ENCODE measurements around the gene PRKD1.

Gene PRKD1

DNA sequence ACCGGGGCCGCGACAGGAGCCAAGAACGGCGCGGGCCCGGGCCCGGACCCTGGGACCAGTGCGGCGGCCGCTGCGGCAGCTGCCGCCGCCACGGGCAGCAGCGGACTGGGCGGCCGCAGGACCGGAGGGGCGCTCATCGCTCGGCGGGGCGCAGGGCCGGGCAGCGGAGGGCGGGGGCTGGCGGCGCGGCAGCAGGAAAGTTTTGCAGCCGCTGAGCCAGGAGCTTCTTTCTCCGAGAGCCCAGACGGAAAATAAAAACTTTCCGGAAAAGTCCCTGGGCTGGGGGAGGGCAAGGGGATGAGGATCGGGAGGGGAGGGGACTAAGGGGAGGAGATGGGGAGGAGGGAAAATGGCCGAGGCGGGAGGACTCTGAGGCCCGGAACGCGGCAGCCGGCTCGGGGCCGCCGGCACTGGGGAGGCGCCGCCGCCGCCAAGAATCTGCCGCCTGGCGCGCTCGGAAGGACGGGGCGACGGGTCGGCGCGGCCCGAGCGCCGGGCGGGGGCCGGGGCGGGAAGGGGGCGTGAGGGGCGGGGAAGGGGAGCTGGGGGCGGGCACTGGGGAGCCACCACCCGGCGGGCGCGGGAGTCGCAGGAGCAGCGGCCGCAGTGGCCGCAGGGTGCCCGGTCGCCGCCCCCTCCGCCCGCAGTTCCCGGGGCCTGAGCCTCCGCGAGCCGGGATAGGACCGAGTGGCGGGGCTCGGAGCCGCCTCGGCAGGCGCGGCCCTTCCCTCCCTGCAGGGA lies at the start of gene PRKD1:
Gene PRKD1 (minus strand): TSS at position 472 of the 741 bp plus-strand sequence.
- H3K4me3 ChIP-seq (ENCODE audit: low read length) = peak within 1 kb of the TSS; percentile 94
- peak; percentile 71 for DNase-seq (ENCODE audit: low read depth)
- TF ChIP-seq, protein P1, sequence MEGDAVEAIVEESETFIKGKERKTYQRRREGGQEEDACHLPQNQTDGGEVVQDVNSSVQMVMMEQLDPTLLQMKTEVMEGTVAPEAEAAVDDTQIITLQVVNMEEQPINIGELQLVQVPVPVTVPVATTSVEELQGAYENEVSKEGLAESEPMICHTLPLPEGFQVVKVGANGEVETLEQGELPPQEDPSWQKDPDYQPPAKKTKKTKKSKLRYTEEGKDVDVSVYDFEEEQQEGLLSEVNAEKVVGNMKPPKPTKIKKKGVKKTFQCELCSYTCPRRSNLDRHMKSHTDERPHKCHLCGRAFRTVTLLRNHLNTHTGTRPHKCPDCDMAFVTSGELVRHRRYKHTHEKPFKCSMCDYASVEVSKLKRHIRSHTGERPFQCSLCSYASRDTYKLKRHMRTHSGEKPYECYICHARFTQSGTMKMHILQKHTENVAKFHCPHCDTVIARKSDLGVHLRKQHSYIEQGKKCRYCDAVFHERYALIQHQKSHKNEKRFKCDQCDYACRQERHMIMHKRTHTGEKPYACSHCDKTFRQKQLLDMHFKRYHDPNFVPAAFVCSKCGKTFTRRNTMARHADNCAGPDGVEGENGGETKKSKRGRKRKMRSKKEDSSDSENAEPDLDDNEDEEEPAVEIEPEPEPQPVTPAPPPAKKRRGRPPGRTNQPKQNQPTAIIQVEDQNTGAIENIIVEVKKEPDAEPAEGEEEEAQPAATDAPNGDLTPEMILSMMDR (conservative IDR thresholded peaks at IDR 0.05; ENCODE audit: low read length) = peak; percentile 5; the same call in 1 of the 2 replicates

DNA sequence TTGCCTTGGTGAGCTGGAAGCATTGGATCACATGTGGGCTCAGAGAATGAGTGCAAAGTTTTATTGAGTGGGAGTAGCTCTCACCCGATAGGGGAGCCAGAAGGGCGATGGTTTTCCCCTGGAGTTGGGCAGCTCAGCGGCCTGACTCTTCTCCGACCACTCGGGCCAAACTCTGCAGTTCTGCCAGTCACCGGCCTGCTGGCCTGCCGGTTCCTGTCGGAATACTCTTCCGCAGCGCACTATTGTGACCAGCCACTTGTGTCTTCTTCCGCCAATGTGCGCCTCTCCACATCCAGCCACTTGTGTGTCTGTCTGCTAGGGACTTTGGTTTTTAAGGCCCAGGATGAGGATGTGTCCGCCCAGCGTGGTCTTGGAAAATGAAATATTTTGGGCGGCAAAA lies 43.5 kb upstream of the PRKD1 start:
- no peak overlapping the region for H3K4me3 ChIP-seq (ENCODE audit: low read length)
- DNase-seq (ENCODE audit: low read depth) = no peak
- TF ChIP-seq, protein P1 (conservative IDR thresholded peaks at IDR 0.05; ENCODE audit: low read length) = no peak

DNA sequence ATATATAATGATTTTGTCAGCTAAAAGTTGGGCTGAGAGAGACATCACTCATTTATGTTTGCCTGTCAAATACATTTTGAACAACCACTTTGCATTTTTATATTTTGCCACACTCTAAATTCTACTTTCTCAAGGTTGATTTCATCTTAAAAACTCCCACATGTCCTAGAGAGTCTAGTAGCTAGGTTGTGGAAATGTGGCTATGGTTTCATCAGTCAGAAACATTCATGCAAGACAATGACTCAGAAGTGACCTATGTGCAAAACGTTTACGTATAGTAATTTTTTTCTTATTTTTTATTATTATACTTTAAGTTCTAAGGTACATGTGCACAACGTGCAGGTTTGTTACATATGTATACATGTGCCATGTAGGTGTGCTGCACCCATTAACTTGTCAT lies 27.4 kb upstream of the PRKD1 start:
- TF ChIP-seq, protein P1 (conservative IDR thresholded peaks at IDR 0.05; ENCODE audit: low read length) = no peak
- peak; percentile 12 for DNase-seq (ENCODE audit: low read depth)
- H3K4me3 ChIP-seq (ENCODE audit: low read length) = no peak overlapping the region

DNA sequence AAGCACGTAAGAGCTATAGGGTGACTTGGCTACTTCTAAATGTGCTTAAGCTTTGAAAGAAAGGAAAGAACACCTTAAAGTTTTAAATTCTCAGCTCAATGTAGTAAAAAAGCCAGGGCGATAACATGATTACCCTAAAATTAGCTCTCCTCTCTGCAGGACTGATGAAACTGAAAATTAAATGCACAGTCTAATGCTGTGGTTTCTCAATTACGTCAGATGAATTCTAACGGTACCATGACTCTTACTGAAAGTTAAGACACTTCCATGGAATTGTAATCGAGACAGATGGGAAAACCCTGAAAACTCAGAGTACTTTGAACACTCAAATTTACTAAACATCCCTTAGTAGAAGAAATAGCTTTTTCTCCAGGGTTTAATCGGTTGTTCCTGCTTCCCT lies 25.9 kb upstream of the PRKD1 start:
- TF ChIP-seq, protein P1 (conservative IDR thresholded peaks at IDR 0.05; ENCODE audit: low read length) = no peak
- DNase-seq (ENCODE audit: low read depth) = peak; percentile 13
- H3K4me3 ChIP-seq (ENCODE audit: low read length) = no peak overlapping the region

DNA sequence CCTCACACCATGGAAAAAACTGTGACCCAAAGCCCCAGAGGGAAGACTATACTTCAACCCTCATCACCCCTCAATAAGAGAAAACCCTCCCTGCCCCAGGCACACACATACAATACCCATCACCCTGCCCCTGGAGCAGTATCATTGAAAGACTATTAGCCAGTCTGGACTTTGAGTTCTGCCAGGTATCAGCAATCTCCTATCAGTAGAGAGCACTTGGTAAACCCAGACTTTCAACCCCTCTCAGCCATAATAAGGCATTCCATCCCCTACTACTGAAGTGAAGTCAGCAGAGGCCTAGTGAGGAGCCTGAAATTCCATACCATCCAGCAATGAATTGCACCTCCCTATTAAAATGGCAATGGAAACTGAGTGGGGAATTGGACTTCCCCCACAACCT lies 16.4 kb upstream of the PRKD1 start:
- DNase-seq (ENCODE audit: low read depth) = no peak
- no peak overlapping the region for H3K4me3 ChIP-seq (ENCODE audit: low read length)
- TF ChIP-seq, protein P1 (conservative IDR thresholded peaks at IDR 0.05; ENCODE audit: low read length) = no peak

DNA sequence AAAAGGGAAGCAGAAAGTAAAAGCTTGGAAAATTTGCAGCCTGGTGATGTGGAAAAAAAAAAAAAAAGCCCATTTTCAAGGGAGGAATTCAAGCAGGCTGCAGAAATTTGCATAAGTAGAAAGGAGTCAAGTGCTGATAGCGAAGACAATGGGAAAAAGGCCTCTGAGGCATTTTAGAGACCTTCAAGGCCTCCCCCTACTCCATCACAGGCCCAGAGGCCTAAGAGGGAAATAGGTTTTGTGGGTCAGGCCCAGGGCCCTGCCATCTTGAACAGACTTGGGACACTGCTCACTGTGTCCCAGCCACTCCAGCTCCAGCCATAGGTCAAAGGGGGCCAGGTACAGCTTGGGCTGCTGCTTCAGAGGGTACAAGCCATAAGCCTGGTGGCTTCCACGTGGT lies 13.8 kb upstream of the PRKD1 start:
- DNase-seq (ENCODE audit: low read depth) = no peak
- no peak overlapping the region for H3K4me3 ChIP-seq (ENCODE audit: low read length)
- TF ChIP-seq, protein P1 (conservative IDR thresholded peaks at IDR 0.05; ENCODE audit: low read length) = no peak

DNA sequence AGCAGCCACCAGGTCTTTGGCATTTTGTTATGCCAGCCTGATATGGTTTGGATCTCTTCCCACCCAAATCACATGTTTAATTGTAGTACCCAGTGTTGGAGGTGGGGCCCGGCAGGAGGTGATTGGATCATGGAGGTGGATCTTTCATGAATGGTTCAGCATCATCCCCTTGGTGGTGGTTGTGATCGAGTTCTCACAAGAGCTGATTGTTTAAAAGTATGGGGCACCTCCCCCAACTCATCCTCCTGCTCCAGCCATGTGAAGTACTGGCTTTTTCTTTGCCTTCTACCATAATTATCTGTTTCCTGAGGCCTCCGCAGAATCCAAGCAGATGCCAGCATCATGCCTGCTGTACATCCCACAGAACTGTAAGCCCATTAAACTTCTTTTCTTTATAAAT lies 12.8 kb upstream of the PRKD1 start:
- TF ChIP-seq, protein P1 (conservative IDR thresholded peaks at IDR 0.05; ENCODE audit: low read length) = no peak

More for the DNA sequence above, 12.8 kb upstream of the PRKD1 start:
- no peak for DNase-seq (ENCODE audit: low read depth)
- no peak overlapping the region for H3K4me3 ChIP-seq (ENCODE audit: low read length)
